Thyroid gland (tissue), 4 donors: ENCODE measurements around the gene LRRC51.

ENCODE experiments used
- CTCF ChIP-seq, 6 experiments: fragments of 200-600 bp in 3 of 6; fragments of 450-650 bp in 3 of 6; sonication (generic) in 3 of 6; IDR thresholded peaks; one replicate each; pipeline ENCODE4 v1.5.1; 2016 to 2019; ENCODE audit warnings: antibody characterized with exemption in 6 of 6, mild to moderate bottlenecking in 2 of 6, inconsistent platforms in 1 of 6, moderate library complexity in 1 of 6
- POLR2A ChIP-seq, 2 donors: fragments of 450-650 bp; IDR thresholded peaks; one replicate each; pipeline ENCODE4 v1.6.1; 2017; ENCODE audit warnings: antibody characterized with exemption in 2 of 2, mild to moderate bottlenecking in 2 of 2, moderate library complexity in 1 of 2

DNA sequence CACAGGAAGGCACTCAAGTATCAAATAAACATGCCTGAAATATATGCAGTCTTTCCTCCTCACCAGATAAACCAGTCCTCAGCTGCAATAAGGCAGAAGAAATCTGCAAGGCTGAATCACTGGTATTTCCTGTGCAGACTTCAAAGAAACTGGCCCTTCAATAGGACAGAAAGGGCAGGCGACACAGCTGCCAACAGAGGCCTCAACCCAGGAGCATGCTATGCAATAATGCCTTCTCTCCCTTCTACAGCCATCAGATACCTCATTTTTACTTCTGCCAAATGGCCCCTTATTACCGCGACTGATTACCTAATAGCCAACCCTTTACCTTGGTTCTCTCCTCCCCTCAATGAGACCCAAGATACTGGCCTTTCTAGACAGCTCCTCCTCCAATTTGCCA lies 8.3 kb upstream of the LRRC51 start:
- no peak for TF ChIP-seq CTCF (IDR thresholded peaks at IDR 0.05)
- no peak for TF ChIP-seq POLR2A (IDR thresholded peaks at IDR 0.05)
